ENCODE results near the gene CYSTM1.

DNA sequence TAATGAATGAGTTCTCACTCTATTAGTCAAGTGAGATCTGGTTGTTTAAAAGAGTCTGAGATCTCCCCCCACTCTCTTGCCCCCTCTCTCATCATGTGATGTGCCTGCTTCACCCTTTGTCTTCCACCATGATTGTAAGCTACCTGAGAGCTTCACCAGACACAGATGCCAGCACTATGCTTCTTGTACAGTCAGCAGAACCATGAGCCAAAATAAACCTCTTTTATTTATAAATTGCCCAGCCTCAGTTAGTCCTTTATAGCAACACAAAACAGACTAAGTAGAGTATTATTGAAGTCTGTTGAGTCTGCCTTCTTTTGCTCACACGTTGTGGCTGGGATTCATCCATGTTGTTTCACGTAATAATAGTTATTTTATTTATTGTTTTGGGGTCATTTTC lies 14.3 kb downstream of the CYSTM1 start:
- no peak for TF ChIP-seq POLR2A (IDR thresholded peaks at IDR 0.05)
- TF ChIP-seq, protein P1, sequence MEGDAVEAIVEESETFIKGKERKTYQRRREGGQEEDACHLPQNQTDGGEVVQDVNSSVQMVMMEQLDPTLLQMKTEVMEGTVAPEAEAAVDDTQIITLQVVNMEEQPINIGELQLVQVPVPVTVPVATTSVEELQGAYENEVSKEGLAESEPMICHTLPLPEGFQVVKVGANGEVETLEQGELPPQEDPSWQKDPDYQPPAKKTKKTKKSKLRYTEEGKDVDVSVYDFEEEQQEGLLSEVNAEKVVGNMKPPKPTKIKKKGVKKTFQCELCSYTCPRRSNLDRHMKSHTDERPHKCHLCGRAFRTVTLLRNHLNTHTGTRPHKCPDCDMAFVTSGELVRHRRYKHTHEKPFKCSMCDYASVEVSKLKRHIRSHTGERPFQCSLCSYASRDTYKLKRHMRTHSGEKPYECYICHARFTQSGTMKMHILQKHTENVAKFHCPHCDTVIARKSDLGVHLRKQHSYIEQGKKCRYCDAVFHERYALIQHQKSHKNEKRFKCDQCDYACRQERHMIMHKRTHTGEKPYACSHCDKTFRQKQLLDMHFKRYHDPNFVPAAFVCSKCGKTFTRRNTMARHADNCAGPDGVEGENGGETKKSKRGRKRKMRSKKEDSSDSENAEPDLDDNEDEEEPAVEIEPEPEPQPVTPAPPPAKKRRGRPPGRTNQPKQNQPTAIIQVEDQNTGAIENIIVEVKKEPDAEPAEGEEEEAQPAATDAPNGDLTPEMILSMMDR (IDR thresholded peaks at IDR 0.05 in 4 of 5, conservative IDR thresholded peaks at IDR 0.05 in 1 of 5) = no peak
